ENCODE data around the gene STMN3. TPM values are rescaled to one million over a fixed set of nuclear protein-coding genes. Genes with fewer than 3 reads are reported as not detected.

Gene STMN3
- total RNA-seq, 1 experiment from 2014 or later, result 42.7 TPM

DNA sequence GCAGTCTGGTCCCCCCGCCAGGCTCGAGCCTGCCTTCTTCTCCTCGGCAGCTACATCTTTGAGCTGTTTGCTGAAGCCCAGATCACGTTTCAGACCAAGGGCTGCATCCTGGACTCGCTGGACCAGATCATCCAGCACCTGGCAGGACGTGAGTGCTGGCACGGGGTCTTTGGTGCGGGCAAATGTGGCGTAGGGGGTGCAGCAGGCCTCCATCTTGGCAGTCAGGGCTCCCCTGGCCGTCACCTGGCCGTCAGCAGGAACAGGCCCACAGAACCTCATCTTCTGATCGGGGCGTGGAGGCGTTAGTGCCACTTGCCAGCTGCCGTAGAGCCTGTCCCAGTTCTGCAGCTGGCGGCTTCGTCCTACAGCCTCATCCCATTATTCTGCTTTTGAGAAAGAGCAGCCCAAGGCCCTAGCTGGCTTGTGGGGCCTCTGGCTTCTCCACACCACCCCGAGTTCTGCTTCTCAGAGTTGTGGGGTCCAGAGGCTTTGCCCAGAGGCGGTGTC, 26.6 kb upstream of the STMN3 start:
- Histone ChIP-seq H3K9me3 (ENCODE audit: control insufficient read depth, insufficient read depth, low read depth, low read length) (no peaks in the 10 kb centered on the region), H3K36me3 (ENCODE audit: control insufficient read depth, insufficient read depth, low read length) (no peaks in the 10 kb centered on the region; the same call in 1 of the 2 replicates), H3K4me1 (ENCODE audit: control insufficient read depth, insufficient read depth, low read length) (peaks cover 23% of the 10 kb centered on the region), H3K27me3 (ENCODE audit: control insufficient read depth, insufficient read depth, low read length) (no peaks in the 10 kb centered on the region), H3K27ac (ENCODE audit: low read length) (peak overlapping the region; percentile 26; the same call in 1 of the 2 replicates), H3K4me3 (ENCODE audit: low read depth in 2 of 2, low read length in 2 of 2) (no peak overlapping the region)
- no TSS peak for BruUV-seq (replicated peaks)
- no peak for TF ChIP-seq SIN3A (IDR thresholded peaks at IDR 0.05; ENCODE audit: borderline replicate concordance, insufficient read depth, low read depth, low read length)
- TF ChIP-seq POLR2AphosphoS5 (IDR thresholded peaks at IDR 0.05; ENCODE audit: low read depth, low read length), result no peak
- TF ChIP-seq CTCF (IDR thresholded peaks at IDR 0.05), result no peak
- TF ChIP-seq, protein P1, sequence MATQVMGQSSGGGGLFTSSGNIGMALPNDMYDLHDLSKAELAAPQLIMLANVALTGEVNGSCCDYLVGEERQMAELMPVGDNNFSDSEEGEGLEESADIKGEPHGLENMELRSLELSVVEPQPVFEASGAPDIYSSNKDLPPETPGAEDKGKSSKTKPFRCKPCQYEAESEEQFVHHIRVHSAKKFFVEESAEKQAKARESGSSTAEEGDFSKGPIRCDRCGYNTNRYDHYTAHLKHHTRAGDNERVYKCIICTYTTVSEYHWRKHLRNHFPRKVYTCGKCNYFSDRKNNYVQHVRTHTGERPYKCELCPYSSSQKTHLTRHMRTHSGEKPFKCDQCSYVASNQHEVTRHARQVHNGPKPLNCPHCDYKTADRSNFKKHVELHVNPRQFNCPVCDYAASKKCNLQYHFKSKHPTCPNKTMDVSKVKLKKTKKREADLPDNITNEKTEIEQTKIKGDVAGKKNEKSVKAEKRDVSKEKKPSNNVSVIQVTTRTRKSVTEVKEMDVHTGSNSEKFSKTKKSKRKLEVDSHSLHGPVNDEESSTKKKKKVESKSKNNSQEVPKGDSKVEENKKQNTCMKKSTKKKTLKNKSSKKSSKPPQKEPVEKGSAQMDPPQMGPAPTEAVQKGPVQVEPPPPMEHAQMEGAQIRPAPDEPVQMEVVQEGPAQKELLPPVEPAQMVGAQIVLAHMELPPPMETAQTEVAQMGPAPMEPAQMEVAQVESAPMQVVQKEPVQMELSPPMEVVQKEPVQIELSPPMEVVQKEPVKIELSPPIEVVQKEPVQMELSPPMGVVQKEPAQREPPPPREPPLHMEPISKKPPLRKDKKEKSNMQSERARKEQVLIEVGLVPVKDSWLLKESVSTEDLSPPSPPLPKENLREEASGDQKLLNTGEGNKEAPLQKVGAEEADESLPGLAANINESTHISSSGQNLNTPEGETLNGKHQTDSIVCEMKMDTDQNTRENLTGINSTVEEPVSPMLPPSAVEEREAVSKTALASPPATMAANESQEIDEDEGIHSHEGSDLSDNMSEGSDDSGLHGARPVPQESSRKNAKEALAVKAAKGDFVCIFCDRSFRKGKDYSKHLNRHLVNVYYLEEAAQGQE (IDR thresholded peaks at IDR 0.05; ENCODE audit: insufficient read depth in 1 of 2, low read depth in 2 of 2, low read length in 1 of 2), result no peak
- TF ChIP-seq TCF7L2 (IDR thresholded peaks at IDR 0.05; ENCODE audit: low read depth, low read length), result no peak
- in situ Hi-C loops (cut with HindIII; ENCODE audit: low pct_unique_long_range_greater_than_20kb, low sequenced_read_pairs), result no loop called here
- DNase-seq (ENCODE audit: low read depth, low spot score) (no peak), ATAC-seq (no peak)
- CTCF ChIA-PET, result no interaction called here
- POLR2A ChIA-PET, result no interaction called here
- intact Hi-C loops (cut with micrococcal nuclease; ENCODE audit: unreplicated experiment), result no loop called here

GRCh38 chr20:63678667-63679465, 25.6 kb upstream of the STMN3 start:
- no peak overlapping the region for H3K27ac ChIP-seq (ENCODE audit: low read length)
- no TSS peak for BruUV-seq (replicated peaks)
- DNase-seq (ENCODE audit: low read depth, low spot score), result no peak
- intact Hi-C loops (cut with micrococcal nuclease; ENCODE audit: unreplicated experiment) (no loop called here), in situ Hi-C loops (cut with HindIII; ENCODE audit: low pct_unique_long_range_greater_than_20kb, low sequenced_read_pairs) (no loop called here)
- ChIA-PET CTCF (no interaction called here), POLR2A (no interaction called here)
- H3K4me1 ChIP-seq (ENCODE audit: control insufficient read depth, insufficient read depth, low read length), result peaks cover 23% of the 10 kb centered on the region
- no peaks in the 10 kb centered on the region for H3K9me3 ChIP-seq (ENCODE audit: control insufficient read depth, insufficient read depth, low read depth, low read length)
- no peaks in the 10 kb centered on the region for H3K27me3 ChIP-seq (ENCODE audit: control insufficient read depth, insufficient read depth, low read length)
- TF ChIP-seq POLR2AphosphoS5 (IDR thresholded peaks at IDR 0.05; ENCODE audit: low read depth, low read length), result no peak
- TF ChIP-seq, protein P1 (IDR thresholded peaks at IDR 0.05; ENCODE audit: insufficient read depth in 1 of 2, low read depth in 2 of 2, low read length in 1 of 2), result no peak
- no peak for TF ChIP-seq CTCF (IDR thresholded peaks at IDR 0.05)
- TF ChIP-seq TCF7L2 (IDR thresholded peaks at IDR 0.05; ENCODE audit: low read depth, low read length), result no peak
- no peak for TF ChIP-seq SIN3A (IDR thresholded peaks at IDR 0.05; ENCODE audit: borderline replicate concordance, insufficient read depth, low read depth, low read length)
- no peak overlapping the region for H3K4me3 ChIP-seq (ENCODE audit: low read depth in 2 of 2, low read length in 2 of 2)
- no peak for ATAC-seq
- no peaks in the 10 kb centered on the region; the same call in 1 of the 2 replicates for H3K36me3 ChIP-seq (ENCODE audit: control insufficient read depth, insufficient read depth, low read length)
